HepG2 (cell line): ENCODE results near the gene NTM.

Experiments used
- IRF1 ChIP-seq: sonication (generic); formaldehyde crosslinking; IDR thresholded peaks from 2 replicates; pipeline ENCODE4 v1.4.0; 2020; ENCODE audit warnings: low read depth, mild to moderate bottlenecking, missing genetic modification reagents
- KDM4B ChIP-seq: sonication (generic); formaldehyde crosslinking; IDR thresholded peaks from 2 replicates; pipeline ENCODE4 v1.4.0; 2020; ENCODE audit warnings: missing genetic modification reagents
- POLR2A ChIP-seq, 2 experiments: IDR thresholded peaks; 2 replicates each; pipeline ENCODE4 v1.6.1; 2011; ENCODE audit warnings: low read depth in 2 of 2, low read length in 2 of 2, mild to moderate bottlenecking in 1 of 2, moderate library complexity in 1 of 2; ENCODE audit not compliant: insufficient read depth in 1 of 2
- SNAPC5 ChIP-seq: sonication (generic); formaldehyde crosslinking; IDR thresholded peaks from 2 replicates; pipeline ENCODE4 v1.8.1; 2023; ENCODE audit warnings: mild to moderate bottlenecking, missing genetic modification reagents, borderline replicate concordance
- TF ChIP-seq, protein P1 (sequence below): IDR thresholded peaks from 2 replicates; pipeline ENCODE4 v1.6.1; 2012; ENCODE audit warnings: low read length, improper control_type of control experiment
- TF ChIP-seq, protein P2 (sequence below): sonication (generic); formaldehyde crosslinking; IDR thresholded peaks from 2 replicates; pipeline ENCODE4 v1.5.0; 2020; ENCODE audit warnings: mild to moderate bottlenecking, missing genetic modification reagents, moderate library complexity

GRCh38 chr11:132036220-132036619 is 665.8 kb downstream of the NTM start:
- TF ChIP-seq KDM4B (CRISPR knock-in tag), result no peak
- TF ChIP-seq, protein P1, sequence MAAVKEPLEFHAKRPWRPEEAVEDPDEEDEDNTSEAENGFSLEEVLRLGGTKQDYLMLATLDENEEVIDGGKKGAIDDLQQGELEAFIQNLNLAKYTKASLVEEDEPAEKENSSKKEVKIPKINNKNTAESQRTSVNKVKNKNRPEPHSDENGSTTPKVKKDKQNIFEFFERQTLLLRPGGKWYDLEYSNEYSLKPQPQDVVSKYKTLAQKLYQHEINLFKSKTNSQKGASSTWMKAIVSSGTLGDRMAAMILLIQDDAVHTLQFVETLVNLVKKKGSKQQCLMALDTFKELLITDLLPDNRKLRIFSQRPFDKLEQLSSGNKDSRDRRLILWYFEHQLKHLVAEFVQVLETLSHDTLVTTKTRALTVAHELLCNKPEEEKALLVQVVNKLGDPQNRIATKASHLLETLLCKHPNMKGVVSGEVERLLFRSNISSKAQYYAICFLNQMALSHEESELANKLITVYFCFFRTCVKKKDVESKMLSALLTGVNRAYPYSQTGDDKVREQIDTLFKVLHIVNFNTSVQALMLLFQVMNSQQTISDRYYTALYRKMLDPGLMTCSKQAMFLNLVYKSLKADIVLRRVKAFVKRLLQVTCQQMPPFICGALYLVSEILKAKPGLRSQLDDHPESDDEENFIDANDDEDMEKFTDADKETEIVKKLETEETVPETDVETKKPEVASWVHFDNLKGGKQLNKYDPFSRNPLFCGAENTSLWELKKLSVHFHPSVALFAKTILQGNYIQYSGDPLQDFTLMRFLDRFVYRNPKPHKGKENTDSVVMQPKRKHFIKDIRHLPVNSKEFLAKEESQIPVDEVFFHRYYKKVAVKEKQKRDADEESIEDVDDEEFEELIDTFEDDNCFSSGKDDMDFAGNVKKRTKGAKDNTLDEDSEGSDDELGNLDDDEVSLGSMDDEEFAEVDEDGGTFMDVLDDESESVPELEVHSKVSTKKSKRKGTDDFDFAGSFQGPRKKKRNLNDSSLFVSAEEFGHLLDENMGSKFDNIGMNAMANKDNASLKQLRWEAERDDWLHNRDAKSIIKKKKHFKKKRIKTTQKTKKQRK, result no peak
- no peak for TF ChIP-seq SNAPC5
- TF ChIP-seq, protein P2, sequence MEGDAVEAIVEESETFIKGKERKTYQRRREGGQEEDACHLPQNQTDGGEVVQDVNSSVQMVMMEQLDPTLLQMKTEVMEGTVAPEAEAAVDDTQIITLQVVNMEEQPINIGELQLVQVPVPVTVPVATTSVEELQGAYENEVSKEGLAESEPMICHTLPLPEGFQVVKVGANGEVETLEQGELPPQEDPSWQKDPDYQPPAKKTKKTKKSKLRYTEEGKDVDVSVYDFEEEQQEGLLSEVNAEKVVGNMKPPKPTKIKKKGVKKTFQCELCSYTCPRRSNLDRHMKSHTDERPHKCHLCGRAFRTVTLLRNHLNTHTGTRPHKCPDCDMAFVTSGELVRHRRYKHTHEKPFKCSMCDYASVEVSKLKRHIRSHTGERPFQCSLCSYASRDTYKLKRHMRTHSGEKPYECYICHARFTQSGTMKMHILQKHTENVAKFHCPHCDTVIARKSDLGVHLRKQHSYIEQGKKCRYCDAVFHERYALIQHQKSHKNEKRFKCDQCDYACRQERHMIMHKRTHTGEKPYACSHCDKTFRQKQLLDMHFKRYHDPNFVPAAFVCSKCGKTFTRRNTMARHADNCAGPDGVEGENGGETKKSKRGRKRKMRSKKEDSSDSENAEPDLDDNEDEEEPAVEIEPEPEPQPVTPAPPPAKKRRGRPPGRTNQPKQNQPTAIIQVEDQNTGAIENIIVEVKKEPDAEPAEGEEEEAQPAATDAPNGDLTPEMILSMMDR (CRISPR knock-in tag), result no peak
- no peak for TF ChIP-seq POLR2A (IDR thresholded peaks at IDR 0.05; ENCODE audit: insufficient read depth in 1 of 2, low read depth in 2 of 2, low read length in 2 of 2)
- no peak for TF ChIP-seq IRF1 (CRISPR knock-in tag)
